SU-DHL-6 (cell line): Measurements from ENCODE around the gene DDIT4L.

Experiments used
- H2AFZ ChIP-seq: fragments of 200-600 bp; sonication (generic); 2 replicates; pipeline ENCODE4 v1.6.1; 2014; ENCODE audit warnings: low read depth, mild to moderate bottlenecking, moderate library complexity, mixed read lengths, antibody characterized with exemption, low read length; ENCODE audit not compliant: severe bottlenecking
- H3F3A ChIP-seq: fragments of 200-600 bp; shearing (Covaris generic); 2 replicates; pipeline ENCODE4 v1.6.0; 2016; ENCODE audit warnings: antibody characterized with exemption, mild to moderate bottlenecking; ENCODE audit not compliant: insufficient read depth
- H3K27ac ChIP-seq: fragments of 200-600 bp; sonication (generic); 2 replicates; pipeline ENCODE4 v1.5.1; 2016; ENCODE audit warnings: low read depth, mild to moderate bottlenecking, low read length, moderate library complexity, mixed read lengths
- H3K27me3 ChIP-seq: fragments of 200-600 bp; sonication (generic), shearing (Covaris generic); 2 replicates; pipeline ENCODE4 v1.6.0; 2014; ENCODE audit warnings: mild to moderate bottlenecking, low read length
- H3K36me3 ChIP-seq: fragments of 200-600 bp; sonication (generic); 2 replicates; pipeline ENCODE4 v1.6.1; 2014; ENCODE audit warnings: mild to moderate bottlenecking, low read length, mixed read lengths
- H3K4me2 ChIP-seq: fragments of 300-600, 200-600 bp; shearing (Covaris generic), sonication (generic); 2 replicates; pipeline ENCODE4 v1.6.0; 2014; ENCODE audit warnings: low read length, low read depth, mild to moderate bottlenecking; ENCODE audit not compliant: poor library complexity, severe bottlenecking
- H3K4me3 ChIP-seq: fragments of 200-600 bp; sonication (generic); 2 replicates; pipeline ENCODE4 v1.5.1; 2014; ENCODE audit warnings: antibody characterized with exemption, low read length, mild to moderate bottlenecking, mixed read lengths; ENCODE audit not compliant: insufficient read depth, poor library complexity, severe bottlenecking
- H3K79me2 ChIP-seq: fragments of 200-600 bp; sonication (generic); 2 replicates; pipeline ENCODE4 v1.6.1; 2014; ENCODE audit warnings: mild to moderate bottlenecking, low read length, moderate library complexity; ENCODE audit not compliant: insufficient read depth
- H3K9ac ChIP-seq: fragments of 200-600 bp; sonication (generic); 2 replicates; pipeline ENCODE4 v1.7.0; 2014; ENCODE audit warnings: mild to moderate bottlenecking, low read length
- H3K9me2 ChIP-seq: fragments of 200-600 bp; sonication (generic); replicated peaks from 2 replicates; pipeline ENCODE4 v1.6.1; 2014; ENCODE audit warnings: low read length; ENCODE audit not compliant: insufficient read depth
- H3K9me3 ChIP-seq: fragments of 200-600 bp; sonication (generic); 2 replicates; pipeline ENCODE4 v1.6.1; 2014; ENCODE audit warnings: low read length, mixed read lengths; ENCODE audit not compliant: insufficient read depth
- H4K20me1 ChIP-seq: fragments of 200-600 bp; sonication (generic); 2 replicates; pipeline ENCODE4 v1.6.1; 2014; ENCODE audit warnings: low read depth, mild to moderate bottlenecking, antibody characterized with exemption, low read length, moderate library complexity, mixed read lengths
- CTCF ChIP-seq: fragments of 200-600 bp; sonication (generic); IDR thresholded peaks from one replicate; pipeline ENCODE4 v1.5.1; 2017; ENCODE audit warnings: antibody characterized with exemption, mild to moderate bottlenecking, low read length, moderate library complexity; ENCODE audit not compliant: insufficient read depth, poor library complexity, severe bottlenecking
- EZH2phosphoT487 ChIP-seq: fragments of 200-600 bp; sonication (generic), shearing (Covaris generic); conservative IDR thresholded peaks from 2 replicates; pipeline ENCODE4 v1.6.1; 2018; ENCODE audit warnings: mild to moderate bottlenecking, antibody characterized with exemption, low read length, moderate library complexity, mixed read lengths

DDIT4L gene

GRCh38 chr4:100187781-100188180 lies 2.5 kb downstream of the DDIT4L start:
- no peak overlapping the region for H2AFZ ChIP-seq
- no peaks in the 10 kb centered on the region for H3K9me3 ChIP-seq
- H4K20me1 ChIP-seq: no peaks in the 10 kb centered on the region
- H3K9ac ChIP-seq: no peak overlapping the region
- no peaks in the 10 kb centered on the region for H3K9me2 ChIP-seq
- no peaks in the 10 kb centered on the region for H3F3A ChIP-seq
- H3K4me3 ChIP-seq: no peak overlapping the region
- H3K27ac ChIP-seq: no peak overlapping the region
- no peaks in the 10 kb centered on the region for H3K36me3 ChIP-seq
- TF ChIP-seq EZH2phosphoT487 (no peak), CTCF (no peak)
- no peak overlapping the region for H3K4me2 ChIP-seq
- H3K79me2 ChIP-seq: no peaks in the 10 kb centered on the region
- H3K27me3 ChIP-seq: no peaks in the 10 kb centered on the region

GRCh38 chr4:100184787-100185186 lies 5.5 kb downstream of the DDIT4L start:
- no peaks in the 10 kb centered on the region for H3F3A ChIP-seq
- no peak overlapping the region for H3K9ac ChIP-seq
- H3K27ac ChIP-seq: no peak overlapping the region
- H3K9me3 ChIP-seq: no peaks in the 10 kb centered on the region
- no peak overlapping the region for H3K4me3 ChIP-seq
- TF ChIP-seq EZH2phosphoT487 (no peak), CTCF (no peak)
- no peaks in the 10 kb centered on the region for H3K36me3 ChIP-seq
- H4K20me1 ChIP-seq: no peaks in the 10 kb centered on the region
- H3K27me3 ChIP-seq: no peaks in the 10 kb centered on the region
- no peak overlapping the region for H2AFZ ChIP-seq
- H3K79me2 ChIP-seq: no peaks in the 10 kb centered on the region
- H3K4me2 ChIP-seq: no peak overlapping the region
- no peaks in the 10 kb centered on the region for H3K9me2 ChIP-seq

GRCh38 chr4:100177855-100178254 lies 12.4 kb downstream of the DDIT4L start:
- no peak for TF ChIP-seq CTCF
- no peak for TF ChIP-seq EZH2phosphoT487
- Histone ChIP-seq H3K4me2 (no peak overlapping the region), H4K20me1 (no peaks in the 10 kb centered on the region), H3K79me2 (no peaks in the 10 kb centered on the region), H3K27ac (no peak overlapping the region), H3K9me3 (no peaks in the 10 kb centered on the region), H3K9ac (no peak overlapping the region), H3F3A (no peaks in the 10 kb centered on the region), H3K27me3 (no peaks in the 10 kb centered on the region), H3K36me3 (no peaks in the 10 kb centered on the region), H3K4me3 (no peak overlapping the region), H3K9me2 (no peaks in the 10 kb centered on the region), H2AFZ (no peak overlapping the region)
